HG03521 (cell line): Measurements from ENCODE around the gene NSMF.

Experiments used
- ATAC-seq: cut with Tn5 transposase; IDR thresholded peaks from one replicate; pipeline ENCODE4 v1.9.1; 2021; ENCODE audit warnings: mild to moderate bottlenecking, moderate library complexity; ENCODE audit not compliant: unreplicated experiment

The NSMF gene

DNA sequence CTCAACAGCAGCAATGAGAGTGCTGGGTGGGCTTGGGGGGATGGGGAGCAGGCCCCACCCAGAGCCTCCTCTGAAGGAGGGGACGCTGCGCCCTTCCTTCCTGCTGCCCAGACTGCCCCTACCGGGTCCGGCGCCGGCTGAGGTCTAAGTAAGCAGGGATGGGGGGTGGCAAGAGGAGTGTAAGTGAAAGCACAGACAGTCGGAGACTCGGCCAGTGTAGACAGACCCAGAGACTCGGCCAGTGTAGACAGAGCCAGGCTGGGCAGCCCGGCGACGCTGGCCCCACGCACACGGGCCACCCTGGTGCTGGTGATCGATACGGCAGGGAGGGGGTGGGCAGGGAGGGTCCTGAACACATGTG lies 10.6 kb downstream of the NSMF start:
- ATAC-seq: no peak

GRCh38 chr9:137447722-137448601 lies 11.2 kb downstream of the NSMF start:
- ATAC-seq: no peak

DNA sequence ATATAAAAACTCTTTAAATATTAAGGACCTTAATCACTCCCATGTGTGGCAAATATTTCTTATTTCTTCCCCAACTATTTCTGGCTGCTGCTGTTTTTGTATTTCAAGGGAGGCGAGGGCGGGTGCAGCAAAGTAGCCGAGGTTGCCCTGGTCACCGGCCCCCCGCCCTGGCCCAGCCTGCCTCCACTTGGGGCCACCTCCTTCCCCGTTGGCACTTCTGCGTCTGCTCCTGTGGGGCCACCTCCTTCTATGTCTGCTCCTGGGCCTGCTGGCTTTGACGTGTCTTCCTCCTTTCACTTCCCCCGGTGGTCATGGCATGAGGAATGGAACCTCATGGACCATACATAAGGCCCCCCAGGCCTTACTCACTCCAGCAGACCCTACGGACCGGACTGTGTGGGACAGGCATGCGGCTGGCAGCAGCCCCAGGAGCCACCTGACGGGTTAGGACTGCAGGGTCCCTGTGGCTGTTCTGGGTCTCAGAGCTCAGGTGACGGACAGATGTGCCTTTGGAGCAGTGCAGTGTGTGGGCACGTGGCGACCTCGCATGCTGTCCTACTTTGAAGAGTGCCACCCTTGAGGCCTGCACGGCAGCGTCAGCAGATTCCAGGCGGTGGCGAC lies 12.2 kb downstream of the NSMF start:
- no peak for ATAC-seq

DNA sequence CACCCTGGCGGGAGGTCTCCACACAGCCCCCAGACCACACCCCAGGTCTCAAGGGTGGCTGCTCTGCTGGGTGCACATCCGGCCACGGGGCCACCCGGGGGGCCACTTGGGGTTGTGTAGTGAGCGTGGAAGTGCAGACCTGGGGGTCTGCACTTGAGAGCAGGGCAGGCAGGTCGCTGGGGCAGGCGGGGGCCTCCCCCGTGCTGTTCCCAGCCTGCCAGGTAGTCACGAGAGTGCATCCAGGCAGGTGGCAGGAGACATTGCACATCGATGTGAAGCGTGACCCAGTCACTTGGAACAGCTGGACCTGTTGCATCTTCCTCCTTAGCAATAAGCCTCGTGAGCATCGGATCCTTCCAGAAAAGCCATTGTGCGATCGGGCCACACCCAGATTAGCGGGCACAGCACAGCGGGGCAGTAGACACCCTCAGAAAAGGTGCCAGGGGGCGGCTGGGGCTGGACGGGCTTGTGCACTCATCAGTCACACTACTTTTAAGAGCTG lies 13.2 kb downstream of the NSMF start:
- no peak for ATAC-seq

DNA sequence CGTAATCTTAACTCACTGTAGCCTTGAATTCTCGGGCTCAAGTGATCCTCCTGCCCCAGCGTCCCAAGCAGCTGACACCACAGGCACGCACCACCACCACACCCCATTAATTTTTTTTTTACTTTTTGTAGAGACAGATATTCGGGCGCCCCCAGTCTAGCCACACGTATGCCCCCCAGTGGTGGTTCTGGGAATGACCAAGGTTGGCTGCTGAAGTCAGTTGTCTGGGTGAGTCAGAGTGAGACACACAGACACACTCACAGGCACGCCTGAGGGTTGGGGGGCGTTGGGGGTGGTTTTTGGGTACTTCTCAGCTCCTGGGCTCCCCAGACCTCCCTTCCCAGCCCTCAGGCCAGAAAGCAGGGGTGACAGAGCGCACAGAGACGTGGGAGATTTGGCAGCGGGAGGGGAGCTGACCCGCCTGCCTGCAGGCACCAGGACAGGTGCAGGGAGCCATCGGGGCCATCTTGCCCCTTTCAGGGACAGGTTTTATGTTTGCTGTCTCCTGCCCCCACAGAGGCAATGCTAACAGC lies 13.8 kb downstream of the NSMF start:
- peak; percentile 57 for ATAC-seq

DNA sequence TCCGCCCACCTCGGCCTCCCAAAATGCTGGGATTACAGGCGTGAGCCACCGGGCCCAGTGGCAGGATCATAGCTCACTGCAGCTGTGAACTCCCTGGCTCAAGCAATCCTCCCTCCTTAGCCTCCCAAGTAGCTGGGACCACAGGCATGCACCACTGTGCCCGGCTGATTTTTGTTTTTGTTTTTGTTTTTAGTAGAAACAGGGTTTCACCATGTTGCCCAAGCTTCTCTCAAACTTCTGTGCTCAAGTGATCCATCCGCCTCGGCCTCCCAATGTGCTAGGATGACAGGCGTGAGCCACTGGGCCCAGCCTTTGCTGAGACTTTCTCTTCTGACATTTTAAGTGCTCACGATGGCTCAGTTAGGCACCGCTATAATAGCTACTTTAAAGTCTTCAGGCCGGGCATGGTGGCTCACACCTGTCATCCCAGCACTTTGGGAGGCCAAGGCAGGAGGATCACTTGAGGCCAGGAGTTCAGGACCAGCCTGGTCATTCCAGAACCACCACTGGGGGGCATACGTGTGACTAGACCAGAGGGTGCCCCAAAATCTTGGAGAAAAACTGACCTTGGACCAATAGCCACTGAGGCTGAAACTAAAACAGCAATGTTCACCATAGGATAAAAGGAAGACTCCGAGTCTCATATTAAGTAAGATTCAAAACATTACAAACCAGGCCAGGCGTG lies 14.9 kb downstream of the NSMF start:
- no peak for ATAC-seq

DNA sequence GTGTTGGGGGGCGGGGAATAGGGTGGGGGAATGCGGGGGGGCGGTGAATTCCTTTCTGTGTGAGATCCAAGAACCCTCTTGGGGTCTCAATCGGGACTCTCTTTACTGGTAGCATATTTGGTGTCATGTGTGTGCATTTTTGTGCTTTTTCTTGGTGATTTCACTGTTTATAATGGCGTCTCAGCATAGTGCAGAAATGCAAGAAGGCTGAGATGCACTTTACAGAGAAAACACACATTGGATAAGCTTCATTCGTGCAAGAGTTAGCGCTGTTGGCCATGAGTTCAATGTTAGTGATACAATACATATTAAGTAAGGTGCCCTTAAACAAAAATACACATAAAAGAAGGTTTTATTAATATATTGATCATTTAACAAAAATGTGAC lies 17.2 kb downstream of the NSMF start:
- ATAC-seq: no peak

DNA sequence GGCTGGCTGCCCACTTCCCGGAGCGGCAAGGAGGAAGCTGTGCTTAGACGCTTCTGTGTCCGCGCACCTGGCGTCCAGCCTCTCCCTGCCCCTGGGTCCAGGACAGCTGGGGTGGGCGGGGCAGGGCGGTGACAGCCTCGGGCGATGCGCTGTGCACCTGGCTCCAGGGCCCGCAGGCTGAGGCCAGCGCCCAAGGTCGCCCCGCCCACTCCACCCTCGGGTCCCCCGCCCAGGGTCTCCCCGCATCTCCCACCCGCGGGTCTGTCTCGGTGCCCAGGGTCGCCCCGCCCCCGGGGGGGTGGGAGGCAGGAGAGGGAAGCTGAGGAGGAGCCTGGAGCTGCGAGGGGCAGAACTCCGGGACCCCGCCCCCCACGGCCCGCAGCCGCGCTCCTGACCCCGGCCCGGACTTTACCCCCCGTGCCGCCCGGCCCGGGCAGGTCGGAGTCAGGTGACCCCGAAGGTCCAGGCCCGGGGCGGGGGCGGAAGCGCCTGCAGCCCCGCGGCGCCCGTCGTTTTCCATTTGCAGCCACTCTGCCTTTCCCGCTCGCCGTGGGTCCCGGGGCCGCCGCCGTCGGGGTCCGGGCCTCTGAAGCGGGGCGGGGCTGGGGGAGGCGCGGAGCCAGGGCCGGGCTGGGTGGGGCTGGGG lies 17.7 kb downstream of the NSMF start, which contains the start of gene ENTPD8:
Gene ENTPD8, minus strand, starts transcription at position 69 of the 646 bp plus-strand sequence. CDS start 3,072 bp downstream, outside the sequence.
- ATAC-seq: no peak

DNA sequence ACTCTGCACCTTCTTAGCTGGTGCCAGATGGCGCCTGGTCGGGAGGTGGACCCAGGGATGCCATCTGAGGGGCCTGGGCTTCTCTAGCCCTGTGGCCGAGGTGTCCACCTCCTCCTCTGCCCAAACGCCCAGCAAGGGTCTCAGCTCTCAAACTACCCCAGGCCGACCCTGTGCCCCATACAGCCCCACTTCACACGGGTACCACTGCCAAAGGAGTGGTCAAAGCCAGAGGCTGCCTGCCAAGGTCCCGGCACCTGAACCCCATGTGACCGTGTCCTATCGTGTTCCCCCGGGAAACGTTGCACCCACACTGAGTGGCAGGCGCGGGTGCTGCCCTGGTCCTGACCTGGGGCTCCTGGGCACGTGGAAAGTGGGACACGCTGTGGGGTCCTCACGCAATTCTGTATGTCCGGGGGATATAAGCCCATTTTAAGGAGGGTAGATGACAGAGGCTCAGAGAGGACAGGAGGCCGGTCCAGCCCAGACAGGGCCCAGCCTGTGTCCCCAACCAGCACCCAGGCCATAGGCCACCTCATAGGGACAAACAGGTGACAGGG lies 19.9 kb downstream of the NSMF start:
- no peak for ATAC-seq

- no peak for ATAC-seq
Observed at GRCh38 chr9:137438591-137439157, 20.5 kb downstream of the NSMF start.

GRCh38 chr9:137437691-137438590 lies 21.2 kb downstream of the NSMF start:
- no peak for ATAC-seq

- no peak for ATAC-seq
Observed at GRCh38 chr9:137436761-137437600, 22.2 kb downstream of the NSMF start.

DNA sequence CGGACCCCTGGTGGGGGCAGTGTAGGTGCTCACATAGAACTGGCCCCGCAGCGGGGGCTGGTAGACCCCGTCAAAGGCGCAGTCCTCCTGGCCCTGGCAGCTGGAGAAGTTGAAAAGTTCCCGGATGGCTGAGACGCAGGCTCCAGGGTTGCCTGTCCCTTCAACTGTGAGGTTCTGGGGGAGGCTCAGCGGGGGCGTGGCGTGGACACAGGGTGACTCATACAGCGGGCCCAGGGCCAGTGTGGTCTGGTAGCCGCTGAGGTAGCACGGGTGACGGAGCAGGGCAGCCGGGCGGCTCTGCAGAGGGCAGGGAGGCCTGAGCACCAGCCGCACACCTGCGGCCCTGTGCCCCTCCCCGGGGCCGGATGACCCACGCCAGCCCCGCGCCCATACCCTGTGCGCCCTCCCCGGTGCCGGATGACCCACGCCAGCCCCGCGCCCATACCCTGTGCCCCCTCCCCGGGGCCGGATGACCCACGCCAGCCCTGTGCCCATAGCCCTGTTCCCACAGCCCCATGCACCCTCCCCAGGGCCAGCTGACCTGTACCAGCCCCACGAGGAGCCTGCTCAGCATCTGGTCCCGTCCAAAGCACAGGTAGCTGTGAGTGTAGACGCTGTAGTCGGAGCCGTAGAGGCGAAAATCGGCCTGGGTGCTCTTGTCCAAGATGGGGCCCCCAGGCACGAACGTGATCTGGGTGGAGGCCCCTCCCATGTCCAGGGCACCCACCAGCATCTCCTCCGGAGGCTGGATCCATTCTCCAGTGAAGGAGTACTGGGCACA lies 23.0 kb downstream of the NSMF start:
- no peak for ATAC-seq

- no peak for ATAC-seq
Observed at GRCh38 chr9:137435381-137435891, 23.7 kb downstream of the NSMF start.

DNA sequence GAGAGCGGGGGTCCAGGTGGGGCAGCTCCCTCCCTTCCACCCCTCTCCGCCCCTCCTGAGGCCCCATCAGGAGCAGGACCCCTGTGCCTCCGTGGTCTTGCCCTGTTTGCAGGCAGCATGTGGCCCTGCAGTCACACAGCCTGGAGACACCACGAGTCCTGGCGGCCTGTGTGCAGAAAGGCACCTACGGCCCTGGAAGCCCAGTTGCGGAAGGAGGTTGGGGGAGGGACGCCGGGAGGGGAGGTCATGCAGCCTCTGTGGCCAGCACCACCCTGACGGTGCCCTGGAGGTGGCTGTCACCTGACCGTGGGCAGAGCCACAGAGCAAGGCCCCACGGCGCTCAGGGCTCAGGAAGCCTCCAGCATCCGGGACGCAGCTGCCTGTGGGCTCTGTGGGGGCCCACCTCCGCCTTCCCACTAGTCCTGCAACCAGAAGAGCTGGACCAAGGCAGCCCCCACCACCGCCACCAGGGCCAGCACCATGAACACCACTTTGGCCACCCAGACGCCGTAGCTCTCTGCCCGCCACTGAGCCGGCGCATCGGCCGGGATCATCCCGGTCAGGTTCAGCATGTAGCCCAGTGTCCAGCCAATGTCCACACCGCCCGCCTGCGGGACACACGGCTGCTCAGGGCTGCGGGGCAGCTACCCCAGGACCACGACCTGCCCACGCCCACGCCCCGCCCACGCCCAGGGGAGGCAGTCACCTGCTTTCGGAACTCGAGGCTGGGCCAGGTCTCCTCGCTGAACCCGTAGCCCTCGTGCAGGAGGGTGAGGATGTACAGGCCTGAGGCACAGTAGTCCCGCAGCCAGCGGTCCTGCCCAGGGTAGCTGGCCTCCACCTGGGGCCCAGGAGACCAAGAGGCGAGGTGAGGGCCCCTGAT lies 24.4 kb downstream of the NSMF start:
- ATAC-seq: no peak

DNA sequence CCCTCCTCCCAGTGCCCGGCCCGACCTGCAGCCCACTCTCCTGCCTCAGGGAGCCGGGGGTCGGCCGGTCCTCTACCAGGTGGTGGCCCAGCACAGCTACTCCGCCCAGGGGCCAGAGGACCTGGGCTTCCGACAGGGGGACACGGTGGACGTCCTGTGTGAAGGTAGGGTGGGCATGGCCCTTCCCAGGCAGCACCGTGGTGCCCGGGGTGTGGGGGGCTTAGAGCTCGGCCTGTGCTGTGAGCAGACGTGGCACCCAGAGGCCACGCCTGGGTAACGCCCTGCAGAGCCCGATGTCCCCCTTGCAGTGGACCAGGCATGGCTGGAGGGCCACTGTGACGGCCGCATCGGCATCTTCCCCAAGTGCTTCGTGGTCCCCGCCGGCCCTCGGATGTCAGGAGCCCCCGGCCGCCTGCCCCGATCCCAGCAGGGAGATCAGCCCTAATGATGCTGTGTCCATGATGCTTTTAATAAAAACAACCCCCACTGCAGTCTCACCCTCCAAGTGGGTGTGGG lies 25.2 kb downstream of the NSMF start:
- no peak for ATAC-seq
